Measurements from ENCODE around the gene STX18.

DNA sequence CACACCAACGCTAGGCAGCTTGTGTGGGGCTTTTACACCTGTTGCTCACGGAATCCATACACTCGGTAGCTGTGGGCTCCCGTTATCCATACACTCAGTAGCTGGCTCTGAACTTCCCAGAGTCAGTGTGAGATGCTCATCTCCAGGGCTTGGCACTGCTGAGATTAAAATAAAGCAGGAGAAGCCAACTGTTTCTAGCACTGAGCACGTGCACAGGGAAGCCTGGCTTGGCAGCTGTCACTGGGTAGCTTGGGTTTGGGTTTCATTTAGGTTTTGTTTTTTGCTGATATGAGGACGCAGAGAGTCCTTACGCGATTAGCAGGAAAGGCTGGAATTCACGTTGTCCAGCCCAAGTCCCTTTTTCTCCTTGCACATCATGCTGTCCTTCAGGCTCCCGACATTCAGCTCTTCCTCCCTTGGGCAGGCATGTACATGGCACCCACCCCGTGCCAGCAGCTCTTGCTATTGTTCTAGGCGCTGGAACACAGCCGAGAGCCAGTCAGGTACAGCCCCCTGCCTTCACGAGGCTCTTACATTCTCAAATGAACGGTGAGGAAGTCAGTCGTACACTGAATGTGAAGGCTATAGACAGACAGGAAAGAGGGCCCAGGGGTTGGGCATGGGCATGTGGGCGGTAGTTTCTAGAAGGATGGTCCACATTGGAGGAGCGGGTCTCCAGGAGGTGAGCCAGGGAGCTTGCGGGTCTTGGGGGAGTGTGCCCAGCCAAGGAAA is 129.0 kb downstream of the STX18 start:
- TF ChIP-seq CTCF (IDR thresholded peaks at IDR 0.05; ENCODE audit: extremely low read depth in 1 of 2, insufficient read depth in 1 of 2, low read depth in 1 of 2, low read length in 2 of 2) (no peak), JUN (IDR thresholded peaks at IDR 0.05; ENCODE audit: borderline replicate concordance, insufficient read depth, insufficient read length, low read depth) (no peak), POLR2A (IDR thresholded peaks at IDR 0.05; ENCODE audit: low read depth, low read length) (no peak), POLR2AphosphoS5 (IDR thresholded peaks at IDR 0.05; ENCODE audit: insufficient read depth, low read depth, low read length) (no peak), EZH2 (IDR thresholded peaks at IDR 0.05; ENCODE audit: borderline replicate concordance, low read depth, low read length, severe bottlenecking) (no peak)
- TF ChIP-seq, protein P1, sequence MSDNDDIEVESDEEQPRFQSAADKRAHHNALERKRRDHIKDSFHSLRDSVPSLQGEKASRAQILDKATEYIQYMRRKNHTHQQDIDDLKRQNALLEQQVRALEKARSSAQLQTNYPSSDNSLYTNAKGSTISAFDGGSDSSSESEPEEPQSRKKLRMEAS (IDR thresholded peaks at IDR 0.05; ENCODE audit: insufficient read depth, insufficient read length): no peak
